HepG2 (cell line): ENCODE measurements around the gene PCIF1. TPM values are rescaled to one million over a fixed set of nuclear protein-coding genes. Genes with fewer than 3 reads are reported as not detected.

Experiments
- ARID5B ChIP-seq: IDR thresholded peaks from 2 replicates; pipeline ENCODE4 v1.4.0; 2020; ENCODE audit warnings: mild to moderate bottlenecking, missing genetic modification reagents
- BRCA1 ChIP-seq: sonication (generic); formaldehyde crosslinking; IDR thresholded peaks from 2 replicates; pipeline ENCODE4 v1.4.0; 2020; ENCODE audit warnings: missing genetic modification reagents
- CHD4 ChIP-seq: fragments of 200-600 bp; sonication (generic); IDR thresholded peaks from 2 replicates; pipeline ENCODE4 v1.7.0; 2017; ENCODE audit warnings: mild to moderate bottlenecking, low read length, borderline replicate concordance
- CSRNP2 ChIP-seq: sonication (generic); formaldehyde crosslinking; conservative IDR thresholded peaks from 2 replicates; pipeline ENCODE4 v1.8.0; 2022; ENCODE audit warnings: low read depth, missing genetic modification reagents
- EEA1 ChIP-seq: sonication (generic); formaldehyde crosslinking; IDR thresholded peaks from 2 replicates; pipeline ENCODE4 v1.5.1; 2020; ENCODE audit warnings: mild to moderate bottlenecking, missing genetic modification reagents, borderline replicate concordance
- HNRNPK ChIP-seq: fragments of 200-400 bp; formaldehyde crosslinking; IDR thresholded peaks from 2 replicates; pipeline ENCODE4 v1.6.1; 2018; ENCODE audit warnings: low read length, low read depth, moderate library complexity, mild to moderate bottlenecking; ENCODE audit not compliant: poor library complexity, severe bottlenecking
- HOXA7 ChIP-seq: sonication (generic); formaldehyde crosslinking; IDR thresholded peaks from 2 replicates; pipeline ENCODE4 v1.8.1; 2022; ENCODE audit warnings: mild to moderate bottlenecking, missing genetic modification reagents, moderate library complexity
- KLF9 ChIP-seq: IDR thresholded peaks from 2 replicates; pipeline ENCODE4 v1.6.1; 2016; ENCODE audit warnings: low read depth
- MIXL1 ChIP-seq: IDR thresholded peaks from 2 replicates; pipeline ENCODE4 v1.6.1; 2016
- NFYB ChIP-seq: sonication (generic); formaldehyde crosslinking; IDR thresholded peaks from 2 replicates; pipeline ENCODE4 v1.4.0; 2020; ENCODE audit warnings: missing genetic modification reagents
- PREB ChIP-seq: sonication (generic); formaldehyde crosslinking; IDR thresholded peaks from 2 replicates; pipeline ENCODE4 v1.4.0; 2020; ENCODE audit warnings: missing genetic modification reagents
- RNF2 ChIP-seq: fragments of 450-650 bp; conservative IDR thresholded peaks from 2 replicates; pipeline ENCODE4 v1.6.1; 2016; ENCODE audit warnings: low read depth
- SAP130 ChIP-seq: IDR thresholded peaks from 2 replicates; pipeline ENCODE4 v1.6.1; 2016; ENCODE audit warnings: low read depth
- YEATS2 ChIP-seq: sonication (generic); formaldehyde crosslinking; IDR thresholded peaks from 2 replicates; pipeline ENCODE4 v1.4.0; 2020; ENCODE audit warnings: missing genetic modification reagents, borderline replicate concordance
- ZBTB7B ChIP-seq: sonication (generic); formaldehyde crosslinking; IDR thresholded peaks from 2 replicates; pipeline ENCODE4 v1.4.0; 2020; ENCODE audit warnings: missing genetic modification reagents
- ZKSCAN8 ChIP-seq: IDR thresholded peaks from 2 replicates; pipeline ENCODE4 v1.6.1; 2016; ENCODE audit warnings: borderline replicate concordance, missing genetic modification reagents, missing compliant biosample characterization
- ZMAT5 ChIP-seq: sonication (generic); formaldehyde crosslinking; IDR thresholded peaks from 2 replicates; pipeline ENCODE4 v1.5.0; 2020; ENCODE audit warnings: mild to moderate bottlenecking, low read depth, missing genetic modification reagents, borderline replicate concordance
- ZNF10 ChIP-seq: sonication (generic); formaldehyde crosslinking; IDR thresholded peaks from 2 replicates; pipeline ENCODE4 v1.4.0; 2020; ENCODE audit warnings: mild to moderate bottlenecking, low read depth, missing genetic modification reagents, borderline replicate concordance
- ZNF451 ChIP-seq: sonication (generic); formaldehyde crosslinking; IDR thresholded peaks from 2 replicates; pipeline ENCODE4 v1.5.0; 2020; ENCODE audit warnings: mild to moderate bottlenecking, missing genetic modification reagents
- ZNF563 ChIP-seq: sonication (generic); formaldehyde crosslinking; IDR thresholded peaks from 2 replicates; pipeline ENCODE4 v1.8.0; 2022; ENCODE audit warnings: mild to moderate bottlenecking, moderate library complexity, missing genetic modification reagents
- ZNF597 ChIP-seq: sonication (generic); formaldehyde crosslinking; IDR thresholded peaks from 2 replicates; pipeline ENCODE4 v1.5.0; 2020; ENCODE audit warnings: missing genetic modification reagents
- polyA plus RNA-seq, 8 experiments: library from polyadenylated mRNA; depleted of rRNA in 3 of 8; stranded (reverse) in 7 of 8; unstranded in 1 of 8; fragments of >200 nt; fragmentation: Illumina TruSeq in 4 of 8; extraction: Trizol in 4 of 8; gene quantifications; 2 replicates each; pipeline versions ENCODE4 v1.2.1 to v1.2.3, GENCODE V29; 2011 to 2016; ENCODE audit warnings: low read depth in 4 of 8, missing spikeins in 1 of 8, mixed read lengths in 1 of 8; ENCODE audit not compliant: insufficient read depth in 1 of 8
- total RNA-seq, 5 experiments: library from RNA; depleted of rRNA; stranded (reverse); fragments of >200 nt; fragmentation: Illumina TruSeq; extraction: Trizol; gene quantifications; 2 replicates each; pipeline ENCODE4 v1.2.3, GENCODE V29; 2016; ENCODE audit warnings: low read depth in 1 of 5

PCIF1 gene
- total and polyA plus RNA-seq, 2 of the 13 experiments (the other 11 are each of a cell fraction or from before 2014, with no cell fraction given): 20.9 to 24.4 TPM

GRCh38 chr20:45971675-45972499, 37.4 kb downstream of the PCIF1 start, which contains the start of gene ZNF335 (continued):
- TF ChIP-seq ZMAT5 (CRISPR knock-in tag) (no peak), HNRNPK (peak; percentile 50), ZNF597 (CRISPR knock-in tag) (no peak), ZNF451 (peak; percentile 52; the same call in 1 of the 2 replicates), ZNF10 (CRISPR knock-in tag) (0 out of 2 replicates have a peak, but pooled peaks have one; percentile 11), RNF2 (peak; percentile 13; the same call in 1 of the 2 replicates), CSRNP2 (CRISPR knock-in tag) (peak; percentile 38; the same call in 1 of the 2 replicates), BRCA1 (CRISPR knock-in tag) (peak; percentile 84; the same call in 1 of the 2 replicates), ZNF563 (peak; percentile 2; the same call in 1 of the 2 replicates), SAP130 (CRISPR knock-in tag) (peak; percentile 76), PREB (CRISPR knock-in tag) (peak; percentile 75), MIXL1 (CRISPR knock-in tag) (no peak), EEA1 (peak; percentile 69; the same call in 1 of the 2 replicates), HOXA7 (CRISPR knock-in tag) (no peak), ZKSCAN8 (CRISPR knock-in tag) (peak; percentile 77), KLF9 (CRISPR knock-in tag) (no peak; the same call in 1 of the 2 replicates), NFYB (CRISPR knock-in tag) (no peak; the same call in none of the 2 replicates), YEATS2 (CRISPR knock-in tag) (peak; percentile 98), ZBTB7B (CRISPR knock-in tag) (peak; percentile 93), ARID5B (CRISPR knock-in tag) (peak; percentile 53), CHD4 (peak; percentile 84)
